Measurements from ENCODE around the gene ABHD17A.

Gene ABHD17A

GRCh38 chr19:1830978-1831377 is 54.3 kb downstream of the ABHD17A start:
- TF ChIP-seq CTCF (IDR thresholded peaks at IDR 0.05) (no peak), ZFX (IDR thresholded peaks at IDR 0.05; ENCODE audit: borderline replicate concordance) (no peak)

GRCh38 chr19:1830568-1830967 is 54.7 kb downstream of the ABHD17A start:
- H3K27ac ChIP-seq, result peak overlapping the region; percentile 72
- TF ChIP-seq CTCF (IDR thresholded peaks at IDR 0.05) (no peak), ZFX (IDR thresholded peaks at IDR 0.05; ENCODE audit: borderline replicate concordance) (no peak)

More at GRCh38 chr19:1830978-1831377, 54.3 kb downstream of the ABHD17A start:
- peak overlapping the region; percentile 72 for H3K27ac ChIP-seq

GRCh38 chr19:1829958-1830357 is 55.3 kb downstream of the ABHD17A start:
- H3K27ac ChIP-seq, result peak overlapping the region; percentile 72
- no peak for TF ChIP-seq CTCF (IDR thresholded peaks at IDR 0.05)

- H3K27ac ChIP-seq, result peak overlapping the region; percentile 72; the same call in 1 of the 2 replicates
- TF ChIP-seq CTCF (IDR thresholded peaks at IDR 0.05), result no peak
Observed at GRCh38 chr19:1828279-1829238, 56.7 kb downstream of the ABHD17A start.

GRCh38 chr19:1827566-1828278 is 57.6 kb downstream of the ABHD17A start:
- TF ChIP-seq CTCF (IDR thresholded peaks at IDR 0.05), result no peak
- TF ChIP-seq ZFX (IDR thresholded peaks at IDR 0.05; ENCODE audit: borderline replicate concordance), result no peak

More at GRCh38 chr19:1827566-1828278, 57.6 kb downstream of the ABHD17A start:
- H3K27ac ChIP-seq, result no peak overlapping the region

Measured in 22Rv1 (cell line).